GM18909 (cell line): ENCODE results near the gene DRD1.
A peak's percentile ranks its signal among the peaks of the same experiment; 100 is the strongest.

Experiments
- ATAC-seq: cut with Tn5 transposase; IDR thresholded peaks from one replicate; pipeline ENCODE4 v1.9.1; 2021; ENCODE audit warnings: mild to moderate bottlenecking; ENCODE audit not compliant: unreplicated experiment, poor library complexity

DRD1 gene

DNA sequence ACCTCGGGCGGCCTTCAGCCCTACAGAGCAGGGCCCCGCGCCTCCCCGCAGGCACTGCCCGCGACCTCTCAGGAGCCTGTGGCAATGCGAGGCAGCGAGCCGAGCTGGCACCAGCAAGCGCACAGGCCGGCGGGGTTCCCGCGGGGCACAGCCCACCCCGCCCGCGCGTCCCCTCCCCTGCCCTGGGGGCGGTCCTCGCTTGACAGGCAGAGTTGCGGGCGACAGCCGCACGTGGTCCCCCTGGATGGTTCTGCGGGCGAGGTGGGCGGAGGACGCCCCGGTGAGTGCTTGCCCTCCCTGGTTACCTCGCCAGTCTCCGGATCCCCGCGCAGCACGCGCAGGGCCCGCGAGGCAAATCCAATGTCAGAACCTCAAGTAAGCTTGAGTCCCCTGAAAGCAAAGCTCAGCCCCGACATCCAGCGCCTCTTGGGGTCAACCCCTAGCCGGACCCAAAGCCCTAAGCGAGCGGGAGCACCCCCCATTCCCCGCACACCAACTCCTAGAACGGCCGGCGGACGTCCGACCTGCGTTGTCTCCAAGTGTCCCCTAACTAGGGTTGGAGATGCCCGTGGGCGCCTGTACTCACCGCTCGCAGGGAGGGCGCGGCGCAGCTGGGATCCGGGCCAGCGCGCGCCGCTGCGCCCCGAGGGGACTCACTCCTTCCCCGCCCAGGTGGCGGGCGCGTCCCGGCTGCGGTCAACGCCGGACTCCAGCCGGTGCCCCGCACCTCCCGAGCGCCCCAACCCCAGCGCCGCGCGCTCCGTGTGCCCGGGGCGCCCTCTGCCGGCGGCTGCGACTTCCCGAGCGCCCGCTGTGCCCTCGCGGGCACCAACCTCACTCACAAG is at the start of gene DRD1:
Gene DRD1, minus strand, starts transcription at position 123 of the 845 bp plus-strand sequence. CDS start 1,083 bp downstream, outside the sequence.
- ATAC-seq, result peak; percentile 59

DNA sequence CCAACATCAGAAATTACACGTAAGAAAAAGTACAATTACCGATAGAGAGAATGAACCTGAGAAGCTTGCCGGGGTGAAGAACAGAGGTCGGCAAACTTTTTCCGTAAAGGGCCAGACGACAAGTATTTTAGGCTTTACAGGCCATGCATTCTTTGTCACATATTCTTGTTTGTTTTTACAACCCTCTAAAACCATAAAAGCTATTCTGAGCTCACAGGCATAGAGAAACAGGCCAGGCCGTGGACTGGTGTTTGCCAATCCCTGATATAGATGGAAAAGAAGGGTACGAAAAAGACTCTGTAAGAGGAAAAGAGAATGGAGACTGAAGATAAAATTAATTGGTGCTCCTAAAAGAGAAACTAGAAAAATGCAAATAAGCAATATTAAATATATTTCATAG is 49.7 kb upstream of the DRD1 start:
- ATAC-seq, result no peak

DNA sequence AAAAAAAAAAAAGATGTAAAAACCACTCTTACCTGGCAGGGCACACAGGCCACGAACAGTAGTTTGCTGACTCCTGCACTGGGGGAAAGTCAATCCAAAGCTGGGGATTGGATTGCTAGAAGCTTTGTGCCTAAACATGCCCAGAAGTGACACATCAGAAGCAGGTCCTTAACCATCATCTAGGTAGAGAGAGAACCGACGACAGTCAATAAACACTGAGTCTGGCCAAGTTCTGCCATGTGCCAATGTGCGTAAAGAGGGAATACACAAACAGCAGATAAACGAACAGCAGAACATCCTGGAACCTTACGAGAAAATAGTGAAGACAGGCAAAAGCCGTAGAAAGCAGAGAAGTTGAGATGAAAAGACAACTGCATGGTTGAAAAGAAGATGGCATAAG is 49.3 kb upstream of the DRD1 start:
- ATAC-seq, result no peak

DNA sequence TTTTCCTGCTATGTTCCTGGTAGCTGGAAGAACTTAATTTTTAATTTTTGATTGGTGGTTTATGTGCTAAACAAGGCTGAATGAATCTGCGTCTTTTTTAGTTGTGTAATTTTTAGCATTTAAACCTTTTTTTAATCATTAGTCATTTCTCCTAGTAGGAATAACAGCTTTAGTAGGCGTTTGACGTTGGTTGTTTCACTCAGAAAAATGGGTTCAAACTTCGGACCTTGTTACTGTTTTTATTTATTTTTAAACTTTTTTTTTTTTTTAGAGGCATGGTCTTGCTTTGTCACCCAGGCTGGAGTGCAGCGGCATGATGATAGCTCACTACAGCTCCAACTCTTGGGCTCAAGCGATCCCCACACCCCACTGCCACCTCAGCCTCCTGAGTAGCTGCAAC is 47.2 kb upstream of the DRD1 start:
- ATAC-seq, result no peak

DNA sequence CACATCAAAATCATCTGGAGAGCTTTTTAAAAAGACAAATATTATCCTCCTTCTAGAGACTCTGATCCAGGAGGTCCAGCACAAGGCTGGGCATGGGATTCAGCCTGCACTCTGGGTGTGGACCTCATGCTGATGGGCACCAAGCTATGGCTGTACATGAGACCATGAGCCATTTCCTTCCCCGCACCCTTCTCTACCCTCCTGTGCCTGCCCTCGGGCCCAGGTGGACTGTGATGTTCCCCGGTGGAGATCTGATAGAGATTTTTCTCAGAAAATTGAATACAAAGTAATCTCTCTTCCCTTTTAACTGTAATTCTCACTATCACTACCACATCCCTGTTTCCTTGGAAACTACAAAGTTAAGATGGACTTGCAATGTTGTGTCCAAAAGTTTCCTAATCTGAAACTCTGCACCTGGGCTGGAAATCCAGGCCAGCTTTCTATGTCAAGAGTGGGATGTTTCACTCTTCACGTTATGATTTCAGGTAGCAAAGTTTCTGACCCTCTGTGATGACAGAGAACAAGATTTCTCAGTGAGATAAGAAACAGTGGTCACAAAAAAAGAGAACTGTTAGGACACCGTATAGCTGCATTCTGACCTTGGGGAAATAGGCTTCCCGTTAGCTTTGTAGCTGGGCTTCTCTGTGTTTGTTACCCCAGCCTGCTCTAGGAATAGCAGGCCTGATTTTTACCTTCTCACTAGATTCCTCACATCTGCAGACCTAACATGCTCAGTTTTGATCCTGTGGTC is 45.9 kb upstream of the DRD1 start:
- no peak for ATAC-seq

GRCh38 chr5:175487514-175488222 is 43.7 kb upstream of the DRD1 start:
- no peak for ATAC-seq

GRCh38 chr5:175485631-175486030 is 41.6 kb upstream of the DRD1 start:
- no peak for ATAC-seq

- no peak for ATAC-seq
These were observed 40.8 kb upstream of the DRD1 start for GRCh38 chr5:175484829-175485228.

DNA sequence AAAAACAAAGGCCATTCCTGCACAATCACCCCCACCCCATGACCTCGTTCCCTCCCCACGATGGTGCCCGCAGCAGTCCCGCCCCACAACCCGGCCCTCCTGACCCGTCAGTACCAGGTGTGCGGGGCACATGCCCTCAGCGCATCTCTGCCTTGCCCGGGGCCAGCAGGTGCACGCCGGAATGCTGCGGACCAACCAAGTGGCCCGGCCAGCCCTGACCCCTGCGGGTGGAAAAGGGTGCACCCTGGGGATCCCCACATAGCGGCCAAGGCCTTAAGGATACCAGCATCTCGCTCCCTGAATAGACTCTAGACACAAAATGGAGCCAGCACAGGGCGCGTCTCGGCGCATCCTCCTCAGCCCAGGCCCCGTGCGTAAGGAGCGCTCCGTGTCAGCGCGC is 40.3 kb upstream of the DRD1 start:
- ATAC-seq, result no peak

GRCh38 chr5:175483337-175483736 is 39.4 kb upstream of the DRD1 start:
- no peak for ATAC-seq

DNA sequence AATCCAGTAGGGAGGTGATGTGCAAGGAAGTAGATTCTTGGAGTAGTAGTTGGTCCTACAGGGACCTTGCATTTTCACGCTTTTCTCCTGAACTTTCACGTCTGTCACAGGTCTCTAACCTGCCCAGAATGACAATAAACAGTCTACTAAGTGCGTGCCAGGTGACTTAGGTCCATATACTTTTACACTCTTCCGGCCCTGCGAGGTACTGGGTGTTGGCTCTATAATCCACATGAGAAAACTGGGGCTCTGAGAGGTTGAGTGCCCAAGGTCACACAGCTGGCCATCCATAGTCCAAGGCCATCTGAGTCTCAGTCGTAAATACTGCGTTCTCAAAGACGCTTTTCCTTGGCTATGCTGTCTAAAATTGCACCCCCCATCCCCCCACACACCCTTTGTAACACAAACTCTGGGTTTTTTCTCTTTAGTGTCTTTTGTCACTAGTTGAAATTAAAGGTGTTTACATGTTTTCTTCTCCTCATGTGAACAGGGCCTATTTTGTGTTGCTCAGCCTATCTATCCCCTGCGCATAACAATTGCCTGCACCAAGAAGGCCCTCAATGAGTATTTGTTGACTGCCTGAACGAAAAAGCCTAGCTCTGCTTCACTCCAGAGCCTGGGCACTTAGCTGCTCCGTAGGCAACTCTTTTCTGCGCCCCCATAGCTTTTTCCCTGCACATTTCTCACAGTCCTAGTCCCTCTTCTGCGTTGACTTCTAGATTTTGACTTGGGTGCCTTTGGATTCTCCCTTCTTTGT is 35.3 kb upstream of the DRD1 start:
- ATAC-seq, result peak; percentile 3

DNA sequence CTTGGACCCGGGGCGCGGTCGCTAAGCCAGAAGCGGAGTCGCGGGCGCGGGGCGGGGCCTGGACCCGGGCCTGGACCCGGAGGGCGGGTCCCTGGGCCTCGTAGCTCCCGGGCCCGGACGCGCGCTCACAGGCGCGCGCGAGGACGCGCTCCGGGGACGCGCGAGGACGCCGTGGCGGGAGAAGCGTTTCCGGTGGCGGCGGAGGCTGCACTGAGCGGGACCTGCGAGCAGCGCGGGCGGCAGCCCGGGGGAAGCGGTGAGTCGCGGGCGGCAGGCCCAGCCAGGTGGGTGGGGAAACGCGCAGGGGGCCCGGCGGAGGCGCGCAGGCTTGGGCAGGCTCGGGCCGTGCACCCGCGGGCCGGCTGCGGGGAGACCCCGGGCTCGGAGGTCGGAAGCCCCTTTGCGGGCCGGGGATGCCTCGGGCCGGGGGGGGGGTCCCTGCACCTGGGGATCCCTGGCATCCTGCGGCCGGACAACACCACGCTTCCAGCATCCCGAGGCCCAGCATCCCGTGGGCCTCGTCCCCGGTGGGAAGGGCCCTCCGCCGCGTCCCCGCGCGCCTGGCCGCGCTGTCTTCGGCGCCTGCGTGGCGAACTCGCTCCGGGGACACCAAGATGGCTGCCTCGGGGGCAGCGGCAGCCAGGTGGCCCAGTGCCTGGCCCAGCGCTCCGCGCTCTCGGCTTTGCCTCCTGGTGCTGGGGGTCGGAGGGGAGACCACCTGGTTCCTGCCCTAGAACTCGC is 34.6 kb upstream of the DRD1 start, which contains the start of gene SFXN1:
Gene SFXN1, plus strand, starts transcription at position 177 of the 741 bp plus-strand sequence. CDS start 13,544 bp downstream, outside the sequence.
- ATAC-seq, result peak; percentile 88

- ATAC-seq, result peak; percentile 2
These were observed 34.0 kb upstream of the DRD1 start for GRCh38 chr5:175478008-175478383.

DNA sequence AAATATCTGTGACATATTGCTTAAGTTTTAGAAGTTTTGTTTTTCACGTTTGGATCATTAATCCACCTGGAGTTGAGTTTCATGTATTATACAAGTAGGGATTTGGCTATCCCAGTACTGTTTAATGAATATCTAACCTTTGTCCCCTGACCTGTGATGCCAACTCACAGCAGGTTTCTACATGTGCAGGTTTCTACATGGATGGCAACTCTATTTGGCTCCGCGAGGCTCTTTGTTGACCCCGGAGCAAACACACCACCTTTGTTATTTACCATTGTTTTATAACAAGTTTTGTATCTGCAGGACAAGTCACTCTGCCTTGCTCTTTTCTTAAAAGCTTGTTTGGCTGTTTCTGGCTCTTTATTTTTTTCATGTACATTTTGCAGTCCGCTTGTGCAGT is 33.5 kb upstream of the DRD1 start:
- ATAC-seq, result no peak

DNA sequence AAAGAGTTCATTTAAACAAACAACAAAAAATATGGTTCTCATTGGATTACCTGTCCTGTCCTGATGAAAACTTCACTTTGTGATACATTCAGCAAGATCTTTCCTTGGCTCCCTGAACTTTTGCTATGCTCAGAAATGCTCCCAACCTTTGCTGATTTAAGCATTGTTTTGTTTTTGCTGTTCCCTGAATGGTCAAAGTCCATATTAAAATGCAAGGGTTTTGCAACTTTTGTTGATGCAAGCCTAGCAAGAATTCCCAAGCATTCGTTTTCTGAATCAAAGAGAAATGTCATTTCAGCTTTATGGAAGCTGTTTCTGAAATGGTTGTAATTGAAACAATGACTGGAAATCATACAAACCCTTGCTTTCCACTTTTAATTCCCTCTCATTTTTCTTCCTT is 31.3 kb upstream of the DRD1 start:
- no peak for ATAC-seq

GRCh38 chr5:175472378-175472777 is 28.4 kb upstream of the DRD1 start:
- ATAC-seq, result no peak

DNA sequence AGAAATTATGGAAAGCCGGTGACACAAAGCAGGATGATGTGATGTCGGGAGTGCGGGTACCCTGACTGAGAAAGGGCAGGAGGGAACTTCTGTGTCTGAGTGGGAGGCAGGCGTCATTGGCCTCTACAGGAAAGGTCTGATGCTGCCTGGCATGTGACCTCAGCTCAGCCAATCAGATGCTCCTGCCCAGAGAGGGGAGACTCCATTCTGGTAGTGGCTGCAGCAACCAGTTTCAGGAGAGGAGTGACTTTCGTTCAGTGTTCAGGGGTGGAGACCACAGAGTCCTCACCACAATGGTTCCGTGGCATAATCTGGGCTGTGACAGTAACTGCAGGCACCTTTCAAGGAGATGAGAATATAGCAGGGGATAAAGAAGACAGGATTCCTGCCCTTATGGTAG is 27.6 kb upstream of the DRD1 start:
- ATAC-seq, result no peak

DNA sequence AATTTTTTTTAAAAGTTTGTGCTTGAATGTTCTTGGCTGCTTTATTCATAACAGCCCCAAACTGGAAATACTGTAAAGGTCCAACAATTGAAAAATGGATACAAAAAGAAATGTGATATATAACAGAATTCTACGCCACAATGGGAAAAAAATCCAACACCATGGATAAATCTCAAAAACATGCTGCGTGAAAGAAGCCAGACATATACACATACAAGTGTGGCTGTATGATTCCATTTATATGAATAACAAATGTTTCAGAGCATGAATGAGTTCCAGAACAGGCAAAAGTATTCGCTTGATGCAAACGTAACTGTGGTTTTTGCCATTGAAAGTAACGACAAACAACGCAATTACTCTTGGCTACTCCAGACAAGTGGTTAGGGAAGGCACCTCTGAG is 27.2 kb upstream of the DRD1 start:
- ATAC-seq, result no peak

GRCh38 chr5:175470781-175471180 is 26.8 kb upstream of the DRD1 start:
- ATAC-seq, result no peak

DNA sequence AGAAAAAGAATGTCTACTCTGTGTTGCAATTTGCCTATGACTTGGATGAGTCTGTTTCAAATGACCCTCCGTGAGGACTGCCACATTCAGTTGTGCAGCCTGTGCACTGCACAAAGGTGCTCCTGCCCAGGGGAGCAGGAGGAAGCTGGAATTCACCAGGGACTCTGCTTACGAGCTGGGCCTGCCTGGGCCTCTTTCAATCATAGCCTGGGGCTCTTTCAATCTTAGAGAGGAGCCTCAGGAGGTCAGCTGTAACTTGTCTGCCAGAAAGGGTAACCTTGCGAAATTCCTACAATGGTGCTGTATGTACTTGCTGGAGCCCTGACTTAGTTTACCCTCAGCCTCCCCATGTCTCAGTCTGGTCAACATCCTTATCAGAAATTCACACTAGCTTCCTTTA is 25.9 kb upstream of the DRD1 start:
- no peak for ATAC-seq
